ENCODE results near the gene KCNK5.

KCNK5 gene, protein sequence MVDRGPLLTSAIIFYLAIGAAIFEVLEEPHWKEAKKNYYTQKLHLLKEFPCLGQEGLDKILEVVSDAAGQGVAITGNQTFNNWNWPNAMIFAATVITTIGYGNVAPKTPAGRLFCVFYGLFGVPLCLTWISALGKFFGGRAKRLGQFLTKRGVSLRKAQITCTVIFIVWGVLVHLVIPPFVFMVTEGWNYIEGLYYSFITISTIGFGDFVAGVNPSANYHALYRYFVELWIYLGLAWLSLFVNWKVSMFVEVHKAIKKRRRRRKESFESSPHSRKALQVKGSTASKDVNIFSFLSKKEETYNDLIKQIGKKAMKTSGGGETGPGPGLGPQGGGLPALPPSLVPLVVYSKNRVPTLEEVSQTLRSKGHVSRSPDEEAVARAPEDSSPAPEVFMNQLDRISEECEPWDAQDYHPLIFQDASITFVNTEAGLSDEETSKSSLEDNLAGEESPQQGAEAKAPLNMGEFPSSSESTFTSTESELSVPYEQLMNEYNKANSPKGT

DNA sequence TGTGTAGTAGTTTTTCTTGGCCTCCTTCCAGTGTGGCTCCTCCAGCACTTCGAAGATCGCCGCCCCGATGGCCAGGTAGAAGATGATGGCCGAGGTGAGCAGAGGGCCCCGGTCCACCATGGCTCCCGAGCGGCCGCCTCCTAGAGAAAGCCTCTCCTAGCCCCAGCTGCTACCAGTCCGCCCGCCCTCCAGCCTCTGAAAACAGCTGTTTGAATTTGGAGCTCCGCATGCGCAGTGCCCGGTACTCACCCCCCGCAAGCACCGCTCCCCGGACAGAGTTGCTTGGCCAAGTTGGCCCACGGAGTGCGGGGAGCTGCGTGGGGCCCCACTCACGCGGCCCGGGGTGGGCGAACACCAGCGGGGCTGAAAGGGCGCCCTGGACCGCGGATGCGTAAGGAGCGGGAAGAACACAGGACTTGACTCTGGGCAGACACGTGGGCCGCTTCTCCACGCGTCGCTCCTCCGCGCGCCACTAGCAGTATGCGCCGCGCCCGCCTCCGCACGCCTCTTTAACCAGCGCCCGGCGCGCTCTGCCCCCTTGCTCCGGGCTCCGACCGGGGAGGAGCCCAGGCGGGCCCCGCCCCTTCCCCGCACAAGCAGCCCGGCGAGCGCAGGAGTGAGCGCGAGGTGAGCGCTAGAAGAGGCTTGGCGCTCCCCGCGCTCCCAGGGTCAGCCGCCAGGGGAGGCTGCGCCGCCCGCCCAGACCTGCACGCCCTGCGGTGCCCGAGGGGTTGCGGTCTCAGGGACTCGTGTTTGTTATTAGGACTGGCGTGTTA is at the start of gene KCNK5:
Gene KCNK5 (minus strand): TSS at position 484 of the 776 bp plus-strand sequence. CDS start 364 bp downstream, at position 120.
- peak; percentile 87 for DNase-seq (ENCODE audit: low spot score)

- DNase-seq (ENCODE audit: low spot score) = no peak
Measured at GRCh38 chr6:39276379-39276995, 47.2 kb upstream of the KCNK5 start.

DNA sequence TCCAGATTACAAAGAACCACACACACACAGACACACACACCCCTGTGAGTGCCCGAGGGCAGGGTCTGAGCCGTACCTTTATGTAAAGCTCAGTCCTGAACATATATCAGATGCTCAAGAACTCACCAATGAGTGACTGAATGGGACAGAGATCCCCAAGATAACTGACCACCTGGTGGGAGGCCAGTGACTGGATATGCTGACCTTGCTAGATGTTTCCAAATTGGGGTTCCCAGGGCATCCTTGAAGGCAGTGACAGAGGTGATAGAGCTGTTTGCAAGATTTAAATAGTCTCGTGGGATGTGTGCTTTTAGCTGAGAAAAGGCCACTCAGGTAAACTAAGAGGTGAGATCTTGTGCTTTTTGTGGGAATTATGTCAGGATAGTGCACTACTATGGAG is 45.6 kb upstream of the KCNK5 start:
- no peak for DNase-seq (ENCODE audit: low spot score)

GRCh38 chr6:39274471-39274870 is 45.2 kb upstream of the KCNK5 start:
- DNase-seq (ENCODE audit: low spot score) = no peak

DNA sequence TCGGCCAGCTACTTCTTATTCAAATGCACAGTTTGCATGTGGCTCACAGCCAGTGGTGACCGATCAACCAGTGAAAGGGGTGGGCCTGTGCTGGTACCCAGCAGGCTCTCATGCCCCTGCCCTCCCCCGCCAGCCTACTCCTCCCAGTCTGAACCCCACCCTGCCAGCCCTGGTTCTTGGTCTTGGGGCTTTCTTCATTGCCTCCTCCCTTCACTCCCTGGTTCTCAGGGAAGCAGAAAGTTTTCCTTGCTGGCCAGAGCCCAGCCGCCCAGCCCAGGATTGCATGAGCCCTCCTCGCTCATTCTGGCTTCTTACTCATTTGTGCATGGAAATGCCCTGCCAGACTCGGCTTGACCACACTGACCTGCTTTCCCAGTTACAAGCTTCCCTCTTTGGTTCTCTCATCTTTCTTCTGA is 44.1 kb upstream of the KCNK5 start:
- DNase-seq (ENCODE audit: low spot score) = no peak

DNA sequence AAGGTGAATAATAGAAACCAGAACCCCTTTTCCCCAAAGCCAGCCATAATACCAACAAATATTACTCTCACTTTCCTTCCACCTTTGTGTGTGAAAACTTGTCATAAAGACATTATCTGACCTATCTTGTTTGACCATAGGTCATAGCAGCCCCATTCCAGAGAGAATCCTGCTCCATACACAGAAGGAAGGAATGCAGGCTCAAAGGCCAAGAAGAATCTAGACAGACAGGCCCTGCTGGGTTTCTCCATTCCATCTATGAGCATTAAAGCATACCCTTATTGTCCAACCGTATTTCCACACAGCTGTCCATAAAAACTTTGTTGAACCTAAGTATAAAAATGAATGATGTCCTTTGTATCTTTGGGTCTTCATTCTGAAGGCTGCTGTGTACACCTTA is 40.7 kb upstream of the KCNK5 start:
- DNase-seq (ENCODE audit: low spot score) = no peak

DNA sequence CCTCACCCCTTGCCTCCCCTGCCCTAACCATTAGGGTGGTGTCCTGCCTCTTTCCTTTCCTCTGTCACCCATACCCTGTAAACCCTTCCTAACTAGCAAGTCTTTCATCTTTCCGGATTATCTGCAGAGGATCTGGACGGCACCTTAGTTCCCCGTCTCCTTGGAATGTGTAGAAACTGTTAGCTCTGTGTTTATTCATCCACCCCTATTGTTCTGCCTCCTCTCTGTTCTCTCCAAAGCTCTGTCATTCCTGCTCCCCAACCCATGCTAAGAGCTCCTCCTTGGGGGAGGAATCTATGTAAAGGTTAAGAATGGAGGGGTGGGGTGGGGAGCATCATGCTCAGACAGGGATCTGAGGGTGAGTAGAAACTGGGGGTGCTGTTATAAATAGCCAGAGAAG is 39.4 kb upstream of the KCNK5 start:
- no peak for DNase-seq (ENCODE audit: low spot score)

- DNase-seq (ENCODE audit: low spot score) = no peak
Measured at GRCh38 chr6:39268171-39268570, 38.9 kb upstream of the KCNK5 start.

DNA sequence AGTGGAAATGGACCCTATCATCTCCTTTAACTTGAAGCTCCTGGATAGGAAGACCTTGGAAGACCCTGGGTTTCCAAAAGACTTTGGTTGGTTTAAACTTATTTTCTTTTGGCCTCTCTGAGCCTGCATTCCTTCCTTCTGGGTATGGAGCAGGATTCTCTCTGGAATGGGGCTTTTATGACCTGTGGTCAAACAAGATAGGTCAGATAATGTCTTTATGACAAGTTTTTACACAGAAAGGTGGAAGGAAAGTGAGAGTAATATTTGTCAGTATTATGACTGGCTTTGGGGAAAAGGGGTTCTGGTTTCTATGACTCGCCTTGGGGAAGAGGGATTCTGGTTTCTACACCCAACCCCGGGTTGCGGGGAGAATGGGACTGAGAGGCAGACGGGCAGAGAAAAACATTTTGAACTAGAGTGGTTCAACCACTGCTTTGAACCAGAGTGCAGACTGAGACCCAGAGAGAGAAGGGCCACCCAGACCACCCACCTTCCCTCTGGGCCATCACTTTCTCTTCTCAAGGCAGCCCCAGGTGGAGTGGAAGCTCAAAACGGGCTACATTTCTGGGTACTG is 37.6 kb upstream of the KCNK5 start:
- no peak for DNase-seq (ENCODE audit: low spot score)

DNA sequence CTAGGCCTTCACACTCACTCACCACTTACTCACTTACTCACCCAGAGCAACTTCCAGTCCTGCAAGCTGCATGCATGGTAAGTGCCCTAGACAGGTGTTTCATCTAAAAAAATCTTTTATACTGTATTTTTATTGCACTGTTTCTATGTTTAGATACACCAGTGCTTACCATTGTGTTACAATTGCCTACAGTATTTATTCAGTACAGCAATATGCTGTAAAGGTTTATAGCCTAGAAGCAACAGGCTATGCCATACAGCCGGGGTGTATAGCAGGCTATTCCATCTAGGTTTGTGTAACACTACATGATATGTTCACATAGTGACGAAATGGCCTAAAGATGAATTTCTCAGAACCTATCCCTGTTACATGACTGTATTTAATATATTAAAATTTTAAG is 37.1 kb upstream of the KCNK5 start:
- DNase-seq (ENCODE audit: low spot score) = no peak

- DNase-seq (ENCODE audit: low spot score) = no peak
Measured at GRCh38 chr6:39263303-39264037, 34.2 kb upstream of the KCNK5 start.

GRCh38 chr6:39261751-39262150 is 32.5 kb upstream of the KCNK5 start:
- no peak for DNase-seq (ENCODE audit: low spot score)

- no peak for DNase-seq (ENCODE audit: low spot score)
Measured at GRCh38 chr6:39260953-39261352, 31.7 kb upstream of the KCNK5 start.

- peak; percentile 23 for DNase-seq (ENCODE audit: low spot score)
Measured at GRCh38 chr6:39260456-39260855, 31.2 kb upstream of the KCNK5 start.

DNA sequence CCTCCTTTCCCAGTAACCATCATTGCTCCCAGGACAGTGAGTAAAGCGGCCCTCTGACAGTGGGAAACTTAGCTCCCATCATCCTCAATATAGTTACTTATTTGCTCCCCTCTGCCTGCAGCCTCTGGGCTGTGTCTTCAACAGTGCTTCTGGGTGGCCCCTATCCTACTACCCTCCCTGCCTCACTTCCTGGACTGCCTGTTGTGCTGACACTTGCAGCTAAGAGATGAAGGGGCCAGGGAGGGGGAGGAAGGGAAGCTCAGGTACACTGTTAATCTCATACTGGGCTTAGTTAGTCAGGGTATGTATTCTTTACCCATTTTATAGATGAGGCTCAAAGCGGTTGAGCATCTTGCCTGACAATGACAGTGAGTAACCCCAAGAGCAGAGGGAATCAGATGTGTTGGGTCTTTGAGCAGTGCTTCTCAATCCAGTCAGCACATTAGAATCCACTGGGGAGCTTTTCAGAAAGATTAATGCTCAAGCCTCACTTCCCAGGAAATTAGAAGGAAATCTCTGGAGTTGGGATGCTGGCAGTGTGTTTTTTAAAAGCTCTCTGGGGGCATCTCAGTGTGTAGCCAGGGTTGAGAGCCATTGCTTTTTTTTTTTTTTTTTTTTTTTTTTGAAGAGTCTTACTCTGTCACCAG is 27.1 kb upstream of the KCNK5 start:
- DNase-seq (ENCODE audit: low spot score) = no peak

GRCh38 chr6:39254999-39255535 is 25.8 kb upstream of the KCNK5 start:
- no peak for DNase-seq (ENCODE audit: low spot score)

DNA sequence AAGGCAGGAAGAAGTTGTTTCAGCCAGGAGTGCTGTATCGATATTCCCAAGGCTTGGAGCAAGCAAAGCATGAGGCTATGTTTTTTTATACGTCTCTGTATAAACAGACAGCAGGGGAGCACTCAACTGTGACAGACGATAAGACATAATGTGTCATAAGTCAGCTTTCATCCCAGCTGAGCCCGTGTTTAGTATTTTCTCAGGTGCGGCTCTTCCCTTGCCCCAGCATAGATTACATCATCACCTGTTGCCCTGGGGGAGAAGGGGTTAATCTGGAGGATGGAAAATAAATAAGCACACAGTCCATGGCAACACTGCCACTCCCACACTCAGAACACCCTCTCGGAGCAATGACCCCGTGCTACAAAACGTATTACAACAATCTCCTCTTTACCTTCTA is 22.1 kb upstream of the KCNK5 start:
- DNase-seq (ENCODE audit: low spot score) = no peak

GRCh38 chr6:39250507-39250906 is 21.2 kb upstream of the KCNK5 start:
- no peak for DNase-seq (ENCODE audit: low spot score)

DNA sequence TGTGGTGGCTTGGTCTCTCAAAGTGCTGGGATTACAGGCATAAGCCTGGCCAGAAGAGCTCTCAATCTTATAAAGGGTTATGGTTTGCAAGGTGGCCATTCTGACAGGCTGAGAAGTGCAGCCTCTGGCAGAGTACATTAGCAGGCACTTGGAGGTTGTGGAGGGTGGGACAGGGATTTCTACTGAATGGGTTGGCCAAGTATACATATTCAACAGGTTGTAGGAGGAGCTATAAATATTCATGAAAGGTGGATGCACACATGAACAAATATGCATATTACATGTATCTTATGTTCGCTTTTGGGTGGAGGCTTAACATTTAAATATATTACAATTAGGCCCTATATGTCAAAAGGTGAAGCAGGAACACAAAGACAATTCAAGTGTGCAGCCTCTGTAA is 20.0 kb upstream of the KCNK5 start:
- no peak for DNase-seq (ENCODE audit: low spot score)

DNA sequence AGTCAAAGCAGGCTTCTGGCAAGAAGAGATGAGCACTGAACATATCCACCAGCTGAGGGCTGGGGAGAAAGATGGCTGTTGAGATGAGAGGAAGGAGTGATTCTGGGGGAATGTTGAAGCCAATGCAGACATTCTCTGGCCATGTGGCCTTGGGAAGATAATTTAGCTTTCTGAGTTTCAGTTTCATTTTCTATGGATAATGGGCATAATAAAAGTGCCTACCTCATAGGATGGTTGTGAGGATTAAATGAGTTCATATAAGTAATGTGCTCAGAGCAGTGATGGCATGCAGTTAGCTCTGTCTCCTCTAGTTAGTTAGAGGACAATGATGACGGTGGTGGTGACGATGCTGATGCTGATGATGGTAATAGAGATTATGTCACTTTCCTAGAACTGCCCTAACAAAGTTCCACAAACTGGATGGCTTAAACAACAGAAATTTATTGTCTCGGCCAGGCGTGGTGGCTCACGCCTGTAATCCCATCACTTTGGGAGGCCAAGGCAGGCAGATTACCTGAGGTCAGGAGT is 18.5 kb upstream of the KCNK5 start:
- DNase-seq (ENCODE audit: low spot score) = no peak

DNA sequence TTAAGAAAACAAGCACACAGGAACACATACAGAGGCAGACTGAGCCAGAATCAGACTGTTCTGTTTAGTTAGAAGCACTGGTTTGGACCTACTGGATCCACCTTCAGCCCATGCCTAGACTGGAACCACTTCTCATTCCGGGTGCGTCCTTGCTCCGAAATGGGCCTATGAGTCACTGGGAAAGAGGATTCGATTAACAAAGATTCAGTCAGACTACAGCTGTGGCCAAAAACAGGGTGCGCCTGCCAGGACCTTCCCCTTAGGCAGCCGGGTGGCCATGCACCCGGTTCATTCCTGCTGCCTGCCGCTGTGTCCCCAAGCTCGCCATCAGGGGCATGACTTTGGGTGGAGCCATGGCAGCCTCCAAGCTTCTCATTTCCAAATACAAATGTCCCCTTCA is 14.5 kb upstream of the KCNK5 start:
- DNase-seq (ENCODE audit: low spot score) = no peak

Measured in RKO (cell line).